Epithelial cell of proximal tubule (primary cell): Measurements from ENCODE around the gene JMJD8. TPM values are rescaled to one million over a fixed set of nuclear protein-coding genes. Genes with fewer than 3 reads are reported as not detected.

Experiments
- DNase-seq: peaks from one replicate; pipeline ENCODE4 v3.0.0-alpha.2; 2011; ENCODE audit warnings: low read depth
- H3K4me3 ChIP-seq: 2 replicates; pipeline ENCODE4 v1.5.1; 2011; ENCODE audit warnings: low read depth, mild to moderate bottlenecking, low read length
- CTCF ChIP-seq: conservative IDR thresholded peaks from 2 replicates; pipeline ENCODE4 v1.5.1; 2012; ENCODE audit warnings: low read depth, mild to moderate bottlenecking, low read length
- total RNA-seq: library from RNA; depleted of rRNA; stranded (reverse); fragments of >200 nt; gene quantifications from 2 replicates; pipeline ENCODE4 v1.2.3, GENCODE V29; 2015

The JMJD8 gene
- total RNA-seq, 1 donor from 2014 or later = 65.6 TPM

GRCh38 chr16:660132-660458 lies 24.0 kb downstream of the JMJD8 start:
- DNase-seq = no peak
- no peak for TF ChIP-seq CTCF
- no peak overlapping the region for H3K4me3 ChIP-seq

GRCh38 chr16:659618-660017 lies 24.5 kb downstream of the JMJD8 start:
- DNase-seq = no peak
- no peak overlapping the region for H3K4me3 ChIP-seq
- TF ChIP-seq CTCF = no peak

GRCh38 chr16:658679-659571 lies 25.2 kb downstream of the JMJD8 start:
- no peak for DNase-seq
- peak; percentile 20 for TF ChIP-seq CTCF
- H3K4me3 ChIP-seq = no peak overlapping the region

GRCh38 chr16:657487-657886 lies 26.6 kb downstream of the JMJD8 start:
- no peak overlapping the region for H3K4me3 ChIP-seq
- no peak for DNase-seq
- TF ChIP-seq CTCF = no peak

- TF ChIP-seq CTCF = no peak
- DNase-seq = no peak
- H3K4me3 ChIP-seq = no peak overlapping the region
These were observed 30.1 kb downstream of the JMJD8 start for GRCh38 chr16:654034-654433.

GRCh38 chr16:652454-653305 lies 31.5 kb downstream of the JMJD8 start:
- no peak overlapping the region for H3K4me3 ChIP-seq
- no peak for DNase-seq
- no peak for TF ChIP-seq CTCF

- no peak for DNase-seq
- TF ChIP-seq CTCF = no peak
- no peak overlapping the region for H3K4me3 ChIP-seq
These were observed 32.3 kb downstream of the JMJD8 start for GRCh38 chr16:651844-652243.
